Fibroblast of the conjunctiva (primary cell): ENCODE results near the gene ZNF444.
"Not testable (repeated sequence)": the region's sequence is repeated elsewhere in the genome, so short reads cannot be mapped to it uniquely, and the experiment has no call there.

Source experiments
- DNase-seq: peaks from one replicate; pipeline ENCODE4 v3.0.0-alpha.2; 2010; ENCODE audit warnings: low read depth

The ZNF444 gene

DNA sequence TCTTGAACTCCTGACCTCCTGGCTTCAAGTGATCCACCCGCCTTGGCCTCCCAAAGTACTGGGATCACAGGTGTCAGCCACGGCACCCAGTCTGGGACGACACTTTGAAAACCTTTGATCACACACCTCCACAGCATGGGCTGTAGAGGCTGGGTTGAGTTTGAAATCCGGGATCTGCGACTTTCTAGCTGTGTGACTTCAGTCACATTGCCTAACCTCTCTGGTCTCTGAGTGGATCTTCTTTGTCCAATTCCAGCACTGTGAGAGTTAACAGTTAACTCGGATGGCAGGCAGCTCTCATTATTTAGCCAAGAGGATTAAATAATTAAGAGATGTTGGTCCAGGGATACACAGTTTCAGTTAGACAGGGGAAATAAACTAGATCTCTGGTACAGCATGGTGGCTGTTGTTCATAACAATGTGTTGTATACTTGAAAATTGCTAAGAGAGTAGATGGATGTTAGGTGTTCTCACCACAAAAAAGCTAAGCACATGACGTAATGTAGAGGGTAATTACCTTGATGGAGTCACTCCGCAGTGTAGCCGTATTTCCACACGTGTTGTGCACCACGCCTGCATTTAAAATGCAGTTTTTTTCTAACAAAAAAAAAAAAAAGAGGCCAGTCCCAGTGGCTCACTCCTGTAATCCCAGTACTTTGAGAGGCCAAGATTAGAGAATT lies 36.6 kb downstream of the ZNF444 start:
- DNase-seq: no peak

DNA sequence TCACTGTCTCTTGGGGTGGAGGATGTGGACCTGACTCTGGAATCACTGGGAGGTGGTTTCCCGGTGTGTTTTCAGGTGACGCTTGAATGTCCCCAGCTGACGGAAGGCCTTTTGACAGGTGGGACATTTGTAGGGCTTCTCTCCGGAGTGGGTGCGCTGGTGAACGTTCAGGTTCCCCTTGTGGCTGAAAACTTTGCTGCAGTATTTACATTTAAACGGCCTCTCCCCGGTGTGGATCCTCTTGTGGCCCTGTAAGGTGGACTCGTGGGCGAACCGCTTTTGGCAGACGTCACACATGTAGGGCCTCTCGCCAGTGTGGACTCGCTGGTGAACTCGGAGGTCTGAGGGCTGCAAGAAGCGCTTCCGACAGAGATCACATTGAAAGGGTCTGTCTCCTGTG lies 48.7 kb downstream of the ZNF444 start:
- no peak for DNase-seq

GRCh38 chr19:56191115-56191514 lies 50.0 kb downstream of the ZNF444 start:
- no peak for DNase-seq

DNA sequence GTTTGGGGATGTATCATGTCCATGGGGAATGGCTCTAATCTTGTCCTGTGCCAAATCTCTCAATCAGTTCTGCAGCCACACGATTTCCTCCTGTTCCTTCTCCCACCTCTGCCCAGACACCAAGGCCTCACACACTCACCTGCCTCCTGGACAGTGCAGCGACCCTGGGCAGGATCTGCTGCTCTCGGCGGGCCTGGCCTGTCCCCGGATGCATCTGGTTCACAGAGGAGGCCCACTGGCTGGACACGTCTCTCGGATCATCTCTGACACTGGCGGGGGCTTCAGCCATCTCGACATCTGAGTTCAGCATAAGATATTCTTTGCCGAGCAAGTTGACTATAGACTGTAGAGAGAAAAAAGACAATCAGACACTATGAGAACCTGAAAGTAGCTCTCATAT lies 50.6 kb downstream of the ZNF444 start:
- DNase-seq: no peak

- DNase-seq: no peak
Observed at GRCh38 chr19:56193981-56194640, 53.0 kb downstream of the ZNF444 start.

DNA sequence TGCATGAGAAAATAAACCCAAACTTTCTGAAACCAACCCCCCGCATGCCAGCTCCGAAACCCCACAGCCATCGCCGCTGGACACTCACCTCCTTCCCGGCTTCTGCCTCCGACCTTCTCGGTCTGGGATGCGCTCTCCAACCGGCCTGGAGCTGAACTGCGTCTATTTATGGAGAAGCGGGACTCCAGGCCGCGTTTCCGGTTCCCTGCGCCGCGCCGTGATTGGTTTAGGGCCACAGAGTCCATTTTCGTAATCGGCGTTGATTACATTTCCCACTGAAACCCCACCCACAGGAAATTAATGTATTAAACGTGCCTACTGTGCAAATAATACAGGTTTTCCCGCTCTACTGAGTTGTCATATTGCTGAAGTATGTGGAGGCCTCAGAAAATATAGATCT lies 56.6 kb downstream of the ZNF444 start, which contains the start of gene ZSCAN5B:
TSS of gene ZSCAN5B (minus strand) at position 138 of the 400 bp plus-strand sequence. CDS start 4,731 bp downstream, outside the sequence.
- DNase-seq: not testable (repeated sequence)

- DNase-seq: no peak
Observed at GRCh38 chr19:56199687-56200086, 58.6 kb downstream of the ZNF444 start.

DNA sequence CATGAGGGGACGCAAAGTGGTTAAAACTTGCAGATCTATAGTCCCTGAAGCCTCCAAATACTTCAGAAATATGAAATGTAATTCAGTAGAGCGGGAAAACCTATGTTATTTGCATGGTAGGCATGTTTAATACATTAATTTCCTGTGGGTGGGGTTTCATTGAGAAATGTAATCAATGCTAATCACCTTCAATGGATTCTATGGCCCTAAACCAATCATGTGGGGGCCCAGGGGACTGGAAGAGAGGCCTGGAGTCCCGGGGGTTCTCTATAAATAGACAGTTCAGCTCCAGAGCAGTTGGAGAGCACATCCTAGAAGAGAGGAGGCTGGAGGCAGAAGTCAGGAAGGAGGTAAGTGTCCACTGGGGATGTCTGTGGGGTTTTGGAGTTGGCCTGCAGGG lies 60.9 kb downstream of the ZNF444 start, which contains the start of gene ZSCAN5C:
TSS of gene ZSCAN5C (plus strand) at position 301 of the 400 bp plus-strand sequence. CDS start 3,641 bp downstream, outside the sequence.
- DNase-seq: no peak

GRCh38 chr19:56207581-56207980 lies 66.5 kb downstream of the ZNF444 start:
- not testable (repeated sequence) for DNase-seq

- no peak for DNase-seq
Observed at GRCh38 chr19:56209091-56209490, 68.0 kb downstream of the ZNF444 start.

DNA sequence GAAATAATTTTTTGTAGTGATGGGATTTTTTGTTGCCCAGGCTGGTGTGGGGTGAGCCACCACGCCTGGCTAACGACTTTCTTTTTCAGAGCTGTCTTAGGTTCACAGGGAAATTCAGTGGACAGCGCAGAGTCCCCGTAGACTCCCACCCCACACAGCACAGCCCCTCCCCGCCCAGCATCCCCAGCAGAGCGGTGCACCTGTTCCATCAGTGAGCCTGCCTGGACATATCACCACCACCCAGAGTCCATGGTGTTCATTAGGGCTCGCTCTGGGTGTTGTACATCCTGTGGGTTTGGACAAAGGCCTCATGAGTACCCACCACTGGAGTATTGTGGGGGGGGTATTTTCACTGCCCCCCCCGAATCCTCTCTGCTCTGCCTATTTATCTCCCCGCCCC lies 68.9 kb downstream of the ZNF444 start:
- DNase-seq: not testable (repeated sequence)
